ENCODE results near the gene KIAA1958.

Gene KIAA1958

DNA sequence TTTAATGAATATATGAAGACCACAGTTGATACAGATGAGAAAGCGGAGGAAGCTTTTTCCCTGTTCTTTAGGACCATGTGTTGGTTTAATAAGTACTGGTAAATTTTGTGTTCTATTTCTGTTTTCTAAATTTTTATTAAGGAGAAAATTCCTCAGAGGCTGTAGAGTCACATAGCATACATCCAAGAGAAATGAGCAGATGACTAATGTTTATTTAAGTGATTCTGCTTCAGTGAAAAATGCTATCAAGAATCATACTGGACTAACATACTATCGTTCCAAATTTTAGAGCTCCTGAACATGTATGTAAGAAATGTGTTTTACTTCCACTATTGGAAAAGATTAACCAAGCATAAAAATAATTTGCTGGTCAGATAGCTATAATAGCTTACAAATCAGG, 115.0 kb downstream of the KIAA1958 start:
- DNase-seq (ENCODE audit: low read depth in 2 of 2): no peak

DNA sequence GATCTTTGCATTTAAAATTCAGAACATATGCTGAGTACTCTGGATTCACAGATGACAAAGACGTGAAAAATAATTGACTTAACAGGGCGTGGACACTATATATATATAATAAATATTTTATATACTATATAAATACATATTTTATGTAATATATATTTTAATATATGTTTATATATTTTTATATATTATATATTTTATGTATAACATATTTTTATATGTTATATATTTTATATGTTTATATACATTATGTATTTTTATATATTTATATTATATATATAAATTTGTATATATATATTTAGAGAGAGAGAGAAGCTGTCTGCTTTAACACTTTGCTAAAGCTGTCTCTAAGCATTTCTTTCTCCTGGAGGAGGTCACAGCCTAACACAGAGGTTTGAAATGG, 118.2 kb downstream of the KIAA1958 start:
- no peak for DNase-seq (ENCODE audit: low read depth in 2 of 2)

DNA sequence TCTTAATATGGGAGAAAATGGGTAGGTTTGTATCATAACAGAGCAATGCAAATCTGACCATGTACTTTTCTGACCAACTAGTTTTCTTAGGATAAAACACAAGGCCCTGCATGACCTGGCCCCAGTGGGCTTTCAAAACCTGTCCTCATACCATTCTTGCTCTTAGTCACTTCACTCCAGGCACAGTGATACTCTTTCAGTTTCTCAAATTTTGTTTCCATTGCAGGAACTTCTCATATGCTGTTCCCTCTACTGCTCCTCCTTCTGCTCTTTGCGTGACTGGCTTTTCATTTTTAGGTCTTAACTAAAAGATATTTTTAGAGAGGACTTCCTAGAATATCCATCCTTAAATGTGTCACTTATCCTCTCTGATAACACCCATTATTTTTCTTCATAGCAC, 118.9 kb downstream of the KIAA1958 start:
- DNase-seq (ENCODE audit: low read depth in 2 of 2): no peak

DNA sequence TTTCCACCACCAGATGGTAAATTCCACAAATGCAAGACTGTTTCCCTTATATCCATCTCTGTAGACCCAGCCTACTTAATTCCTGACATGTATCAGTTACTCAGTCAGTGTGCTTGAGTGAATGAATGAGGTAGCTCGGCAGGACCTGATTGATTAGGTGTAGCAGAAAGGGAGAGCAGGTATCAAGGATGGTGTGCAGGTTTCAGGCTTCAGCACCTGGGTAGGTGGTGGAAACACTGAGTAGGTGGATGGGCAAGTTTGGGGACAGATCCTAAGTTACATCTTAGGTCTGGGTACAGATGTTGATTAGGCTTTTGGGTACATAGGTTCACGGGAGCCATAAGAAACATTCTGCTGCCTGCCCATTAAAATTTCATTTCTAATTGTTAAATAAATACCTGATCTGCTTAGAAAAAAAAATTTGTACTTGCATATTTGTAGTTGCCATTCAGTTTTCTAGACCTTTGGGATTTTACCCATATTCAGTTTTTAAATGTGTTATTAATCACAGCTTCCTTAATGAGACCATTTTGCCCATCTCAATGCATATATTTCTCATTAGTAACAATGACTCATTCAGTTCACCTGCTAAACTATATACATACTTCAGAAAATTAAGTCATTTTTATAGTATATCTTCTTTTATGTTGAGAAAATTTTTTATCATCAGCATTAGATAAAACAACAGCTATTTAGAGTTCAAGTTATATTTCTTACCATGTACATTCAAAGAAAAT, 119.5 kb downstream of the KIAA1958 start:
- no peak for DNase-seq (ENCODE audit: low read depth in 2 of 2)

DNA sequence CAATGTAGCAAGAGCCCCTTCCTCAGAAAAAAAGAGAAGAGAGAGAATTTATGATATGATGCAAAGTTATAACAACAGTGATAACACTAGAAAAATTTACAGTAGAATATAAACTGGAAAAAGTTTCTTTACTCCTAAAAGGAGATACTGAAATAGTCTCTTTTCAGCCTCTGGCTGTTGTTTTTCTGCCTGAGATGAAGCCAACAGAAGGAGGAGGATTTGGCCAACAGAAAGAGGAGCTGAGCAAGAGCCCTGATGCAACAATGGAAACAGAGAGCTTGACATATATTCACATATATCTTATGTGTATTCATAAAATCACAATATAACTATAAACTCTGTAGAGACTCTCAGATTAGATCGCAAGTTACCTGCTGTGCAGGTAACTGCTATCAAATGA, 122.2 kb downstream of the KIAA1958 start:
- no peak for DNase-seq (ENCODE audit: low read depth in 2 of 2)

DNA sequence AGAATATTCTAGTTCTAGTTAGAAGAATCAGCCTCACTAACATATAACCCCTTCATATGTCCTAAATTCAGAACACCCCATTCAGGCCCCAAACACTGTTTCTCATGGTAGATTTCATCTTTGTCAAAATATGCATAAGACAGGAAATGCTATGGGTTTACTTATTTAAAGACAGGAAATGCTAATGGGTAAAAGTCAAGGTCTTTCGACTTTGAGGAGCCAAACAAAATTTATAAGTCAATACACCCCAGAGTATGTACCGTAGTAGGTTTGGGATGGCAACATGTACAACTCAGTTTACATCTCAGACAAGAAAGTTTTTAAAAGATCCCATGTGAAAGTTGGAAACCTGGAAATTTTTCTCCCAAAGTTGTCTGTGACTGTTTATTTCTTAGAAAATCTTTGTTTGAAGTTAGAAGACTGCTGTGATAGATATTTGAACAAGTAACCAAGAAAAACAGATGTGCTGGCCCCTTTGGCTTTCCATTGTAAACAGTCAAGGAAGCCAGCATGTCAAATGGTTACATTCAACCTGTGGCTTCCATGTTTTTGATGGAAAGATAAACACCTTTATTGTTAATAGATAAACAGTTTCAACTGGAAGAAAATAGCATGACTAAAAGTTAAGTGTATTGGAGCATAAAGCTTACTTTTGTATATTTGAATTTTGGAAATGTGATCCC, 129.1 kb downstream of the KIAA1958 start:
- no peak for DNase-seq (ENCODE audit: low read depth in 2 of 2)

DNA sequence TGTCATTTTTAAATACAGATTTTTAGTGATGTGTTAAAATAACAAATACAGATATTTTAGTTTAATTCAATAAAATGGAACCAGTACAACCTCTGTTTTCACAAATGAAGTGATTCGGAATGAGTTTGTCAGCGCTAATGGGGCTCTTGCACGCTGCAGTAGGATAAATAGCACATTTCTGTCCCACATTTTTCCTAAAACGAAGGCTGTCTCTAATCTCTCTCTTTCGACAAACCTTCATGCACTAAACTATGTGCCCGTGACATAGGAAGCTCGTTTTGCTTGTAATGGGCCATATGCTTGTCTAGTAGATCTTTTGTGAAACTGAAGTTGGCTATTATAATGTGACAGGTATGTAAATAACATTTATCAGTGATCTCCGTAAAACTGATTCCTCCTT, 130.7 kb downstream of the KIAA1958 start:
- DNase-seq (ENCODE audit: low read depth in 2 of 2): no peak

DNA sequence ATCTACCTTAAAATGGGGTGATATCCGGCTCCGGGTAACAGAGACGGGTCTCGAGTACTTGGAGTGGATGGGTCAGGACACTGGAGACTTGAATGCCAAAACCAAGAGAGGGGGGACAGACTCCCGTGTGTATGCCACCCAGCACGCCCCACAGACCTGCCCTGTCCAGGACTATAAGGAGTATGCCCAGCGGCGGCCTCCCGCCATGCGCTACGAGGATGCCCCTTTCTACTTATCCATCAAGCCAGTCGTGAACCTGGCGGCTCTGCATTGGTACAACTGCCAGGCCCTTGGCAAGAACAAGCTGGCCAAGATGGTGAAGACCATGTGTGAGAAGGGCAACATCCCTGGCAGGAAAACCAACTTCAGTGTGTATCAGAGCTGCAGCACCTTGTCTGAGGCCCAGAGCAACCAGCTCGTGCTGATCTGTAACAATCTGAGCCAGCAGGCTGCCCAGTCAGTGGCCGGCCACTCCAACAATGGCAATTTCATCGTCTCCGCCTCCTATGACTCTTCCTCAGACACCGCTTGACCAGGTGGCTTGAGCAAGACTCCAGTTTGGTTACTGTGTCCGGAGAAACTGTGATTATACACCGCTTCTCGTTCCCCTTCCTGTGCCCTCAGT, 131.9 kb downstream of the KIAA1958 start:
- no peak for DNase-seq (ENCODE audit: low read depth in 2 of 2)

DNA sequence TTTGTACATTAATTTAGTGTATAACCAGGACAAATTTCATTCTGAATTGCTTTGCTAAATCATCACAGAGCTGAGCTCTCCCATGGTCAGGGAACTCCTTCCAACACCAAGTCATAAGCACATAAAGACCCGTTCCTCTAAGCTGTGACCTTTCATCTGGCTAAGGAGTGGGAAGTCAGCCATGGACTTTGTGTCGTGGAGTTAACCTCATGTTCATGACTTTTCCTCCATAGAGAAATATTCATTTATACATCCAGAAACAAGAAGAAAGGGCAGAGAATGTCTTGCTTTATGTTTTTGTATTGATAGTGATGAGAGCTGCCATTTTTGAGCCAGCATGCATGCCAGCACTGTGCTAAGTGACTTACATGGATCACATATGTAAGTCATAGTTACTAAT, 133.8 kb downstream of the KIAA1958 start:
- DNase-seq (ENCODE audit: low read depth in 2 of 2): no peak

DNA sequence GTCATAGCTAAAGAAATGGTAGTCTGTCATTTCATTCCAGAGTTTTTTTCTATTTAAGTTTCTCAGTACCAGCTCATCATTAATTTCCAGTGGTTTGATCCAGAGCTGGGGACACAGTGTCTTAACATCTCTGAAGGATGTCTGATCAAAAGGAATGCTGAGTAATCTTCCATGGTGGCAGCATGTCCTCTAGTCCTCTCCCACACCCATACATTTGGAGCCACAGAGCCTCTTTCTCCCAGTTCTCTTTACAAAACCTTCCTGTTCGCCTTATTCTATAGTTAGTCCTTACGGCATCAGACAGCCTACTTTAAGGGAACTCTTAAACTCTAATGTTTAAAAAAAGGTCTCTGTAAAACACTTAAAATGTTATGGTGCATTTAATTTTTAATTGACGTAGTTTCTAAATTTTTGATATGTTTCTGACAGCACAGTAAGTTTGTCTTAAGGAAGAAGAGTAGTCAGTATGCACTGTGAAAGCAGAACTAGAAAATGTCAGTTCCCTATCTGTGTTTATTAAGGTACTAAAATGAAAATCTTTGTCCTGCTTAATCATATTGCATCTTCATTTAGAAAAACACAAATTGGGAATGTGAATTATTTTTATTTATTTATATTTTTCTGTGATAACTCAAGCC, 134.5 kb downstream of the KIAA1958 start:
- DNase-seq (ENCODE audit: low read depth in 2 of 2): no peak

DNA sequence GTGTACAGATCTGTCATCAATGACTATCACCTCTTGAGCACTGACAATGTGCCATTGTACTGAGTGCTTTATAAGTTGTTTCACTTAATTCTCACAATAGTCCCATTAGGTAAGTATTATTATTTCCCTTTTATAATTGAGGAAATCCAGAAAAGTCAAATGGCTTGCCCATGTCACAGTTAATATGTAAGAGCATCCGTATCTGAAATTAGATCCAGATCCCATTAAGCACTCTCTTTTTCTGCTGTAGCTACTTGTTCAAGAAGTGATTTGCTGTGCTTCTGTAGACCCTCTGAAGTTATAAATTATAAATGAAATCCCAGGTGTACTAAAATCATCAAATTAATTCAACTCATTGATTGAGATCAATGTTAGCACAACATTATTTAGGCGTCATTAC, 136.6 kb downstream of the KIAA1958 start:
- no peak for DNase-seq (ENCODE audit: low read depth in 2 of 2)

DNA sequence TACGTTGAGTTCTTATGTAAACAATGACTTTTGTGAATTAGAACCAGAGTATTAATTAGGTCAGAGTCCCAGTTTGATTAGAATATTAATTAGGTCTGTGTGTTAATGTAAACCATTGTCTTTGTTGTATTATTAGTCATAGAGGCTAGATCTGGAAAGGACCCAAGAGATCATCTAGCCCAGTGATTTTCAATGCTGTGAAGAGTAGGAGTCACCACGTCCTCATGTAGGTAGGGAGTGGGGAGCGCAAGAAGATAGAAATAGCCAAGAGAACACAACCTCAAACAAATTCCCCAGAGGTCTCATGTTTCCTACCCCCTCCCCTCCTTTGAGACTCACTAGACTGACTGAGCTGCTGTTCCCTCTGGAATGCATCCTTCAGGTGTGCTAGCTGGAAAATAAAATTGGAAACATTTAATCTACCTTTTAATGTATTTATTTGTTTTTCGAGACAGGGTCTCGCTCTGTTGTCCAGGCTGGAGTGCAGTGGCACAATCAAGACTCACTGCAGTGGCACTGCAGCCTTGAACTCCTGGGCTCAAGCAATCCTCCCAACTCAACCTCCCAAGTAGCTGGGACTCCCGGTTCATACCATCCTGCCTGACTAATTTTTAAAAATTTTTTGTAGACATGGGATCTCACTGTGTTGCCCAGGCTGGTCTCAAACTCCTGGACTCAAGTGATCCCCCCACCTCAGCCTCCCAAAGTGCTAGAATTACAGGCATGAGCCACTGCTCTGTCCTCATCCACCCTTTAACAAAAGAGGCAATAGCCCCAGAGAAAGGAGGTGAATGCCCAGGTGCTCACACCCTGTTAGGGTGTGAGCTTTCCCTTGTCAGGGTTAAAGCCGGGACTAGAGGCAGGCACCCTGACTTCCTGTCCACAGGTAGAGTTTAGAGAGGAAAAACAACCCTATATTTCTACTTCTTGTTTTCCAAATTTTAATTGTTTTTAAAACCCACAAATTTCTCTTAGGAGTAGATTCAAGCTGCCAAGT, 138.4 kb downstream of the KIAA1958 start:
- no peak for DNase-seq (ENCODE audit: low read depth in 2 of 2)

DNA sequence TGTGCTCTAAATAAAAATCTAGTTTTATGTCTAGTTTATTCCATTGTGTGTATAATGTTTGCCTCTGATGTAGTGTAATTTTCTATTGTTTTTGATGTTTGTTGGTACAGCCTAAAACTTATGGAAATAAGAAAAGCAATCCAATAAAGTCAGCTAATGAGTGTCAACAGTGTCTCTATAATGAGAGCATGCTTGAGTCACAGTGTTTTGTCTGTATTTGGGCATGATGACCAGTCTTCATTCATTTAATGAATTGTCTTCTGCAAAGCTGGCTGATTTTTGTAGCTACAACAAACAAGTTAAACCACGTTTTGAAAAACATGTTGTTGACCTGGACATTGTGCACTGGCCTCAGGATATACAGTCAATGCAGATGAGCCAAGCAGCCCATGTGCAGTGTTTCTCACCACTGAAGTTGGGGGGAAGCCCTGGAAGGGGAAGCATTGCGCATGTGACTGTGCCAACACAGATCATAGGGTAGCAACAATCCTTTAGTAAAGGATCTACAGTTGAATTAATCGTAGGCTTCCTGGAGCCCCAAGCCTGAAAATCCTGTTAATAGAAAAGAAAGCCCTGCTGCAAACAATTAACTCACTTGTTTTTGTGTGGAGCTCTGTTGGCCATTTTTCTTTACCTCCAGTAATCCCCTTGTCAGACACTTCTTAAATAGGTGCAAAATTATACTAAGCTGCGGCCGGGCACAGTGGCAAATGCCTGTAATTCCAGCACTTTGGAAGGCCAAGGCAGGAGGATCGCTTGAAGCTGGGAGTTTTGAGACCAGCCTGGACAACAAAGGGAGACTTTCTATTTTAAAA, 143.3 kb downstream of the KIAA1958 start:
- DNase-seq (ENCODE audit: low read depth in 2 of 2): no peak

DNA sequence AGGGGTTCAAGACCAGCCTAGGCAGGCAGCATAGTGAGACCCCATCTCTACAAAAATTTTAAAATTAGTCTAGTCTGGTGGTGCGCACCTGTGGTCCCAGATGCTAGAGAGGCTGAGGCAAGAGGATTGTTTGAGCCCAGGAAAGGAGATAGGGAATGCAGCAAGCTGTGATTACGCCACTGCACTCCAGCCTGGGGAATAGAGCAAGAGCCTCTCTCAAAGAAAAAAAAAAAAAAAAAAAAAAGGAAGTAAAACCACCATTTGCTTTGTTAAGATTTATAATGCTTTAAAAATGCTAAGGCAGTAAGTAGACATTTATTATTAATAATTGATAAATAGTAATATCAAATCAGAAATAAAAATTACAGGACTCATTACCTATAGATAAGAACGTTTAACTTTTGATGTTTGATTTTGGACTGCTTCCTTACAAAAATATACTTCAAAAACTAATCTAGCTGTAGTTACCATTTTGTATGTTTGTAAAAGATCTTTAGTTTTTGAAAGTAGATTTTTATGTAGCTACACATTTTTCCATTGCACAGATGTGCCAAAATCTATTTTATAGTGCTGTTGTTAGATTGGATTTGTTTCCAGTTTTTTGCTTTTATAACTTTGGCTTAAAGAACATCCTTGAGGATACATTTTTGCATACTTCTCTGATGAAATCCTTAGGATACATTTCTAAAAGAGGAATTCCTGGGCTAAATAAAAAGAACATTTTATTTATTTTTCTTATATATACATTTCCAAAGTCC, 144.9 kb downstream of the KIAA1958 start:
- no peak for DNase-seq (ENCODE audit: low read depth in 2 of 2)

DNA sequence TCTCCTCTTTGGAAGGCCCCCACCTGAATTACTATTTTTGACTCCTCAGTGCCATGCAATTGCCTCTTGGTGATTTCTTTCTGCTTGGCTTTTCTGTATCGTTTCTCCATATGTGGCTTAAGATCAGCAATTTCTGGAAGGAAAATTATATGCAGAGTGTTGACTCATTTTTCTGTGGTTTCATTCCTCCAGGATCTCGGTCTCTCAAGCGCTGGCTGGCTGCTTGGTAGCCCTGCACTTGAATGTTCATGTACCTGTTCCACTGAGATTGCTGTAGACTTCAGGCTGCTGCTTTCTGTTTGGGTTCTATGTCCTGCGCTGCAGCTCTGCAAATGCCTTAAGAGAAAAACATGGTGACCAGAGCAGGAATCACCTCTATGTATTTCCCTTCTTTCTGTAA, 153.7 kb downstream of the KIAA1958 start:
- DNase-seq (ENCODE audit: low read depth in 2 of 2): no peak

DNA sequence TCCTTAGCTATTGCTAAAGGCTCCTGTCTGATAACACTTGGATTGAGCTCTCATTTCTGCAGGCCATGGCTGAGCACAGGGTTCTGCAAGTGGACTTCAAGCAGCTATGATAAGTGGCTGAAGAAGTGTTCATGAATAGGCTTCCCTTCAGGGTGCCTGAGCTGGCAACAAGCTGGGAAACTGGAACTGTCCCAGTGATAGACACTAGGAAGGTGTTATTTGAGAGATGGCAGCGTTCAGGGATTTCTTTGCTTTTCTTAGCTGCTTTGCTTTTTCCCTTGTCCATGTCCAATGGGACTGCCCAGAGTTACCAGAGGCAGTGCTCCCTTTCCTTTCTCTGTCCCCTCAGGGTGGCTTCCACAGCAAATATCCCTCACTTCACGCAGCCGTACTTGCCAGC, 155.5 kb downstream of the KIAA1958 start:
- DNase-seq (ENCODE audit: low read depth in 2 of 2): no peak

DNA sequence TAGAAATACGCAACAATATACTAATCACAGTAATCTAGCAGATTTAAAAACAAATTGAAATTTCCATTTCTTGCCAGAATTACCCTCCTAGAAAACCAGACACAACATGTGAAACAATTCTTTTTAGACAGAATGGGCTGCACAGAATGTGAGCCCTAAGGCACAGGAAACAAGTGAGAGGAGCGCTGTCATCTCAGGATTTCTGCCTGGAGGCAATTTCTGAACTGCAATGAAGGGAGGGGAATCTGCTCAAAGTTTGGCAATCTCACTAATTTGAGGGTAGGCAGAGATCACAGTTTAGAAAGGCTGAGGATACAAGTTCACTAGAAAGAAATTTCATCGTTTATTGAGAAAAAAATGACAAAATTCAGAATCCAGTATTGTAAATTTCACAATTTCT, 161.0 kb downstream of the KIAA1958 start:
- DNase-seq (ENCODE audit: low read depth in 2 of 2): no peak

DNA sequence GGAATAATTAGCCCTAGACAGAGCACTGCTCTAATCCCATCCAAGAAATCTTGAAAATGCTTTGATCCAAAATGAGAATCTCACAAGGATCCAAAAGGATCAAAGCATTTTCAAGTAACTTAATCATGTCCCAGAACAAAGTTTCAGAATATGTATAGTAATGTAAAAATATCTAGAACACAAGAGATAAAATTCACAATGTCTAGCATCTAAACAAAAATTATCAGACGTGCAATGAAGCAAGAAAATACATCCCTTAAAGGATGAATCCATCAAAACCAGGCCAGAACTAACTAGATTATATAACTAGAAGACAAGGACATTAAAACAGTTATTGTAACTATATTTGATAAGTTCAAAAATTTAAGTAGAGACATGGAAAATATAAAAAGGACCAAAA, 162.0 kb downstream of the KIAA1958 start:
- DNase-seq (ENCODE audit: low read depth in 2 of 2): no peak

DNA sequence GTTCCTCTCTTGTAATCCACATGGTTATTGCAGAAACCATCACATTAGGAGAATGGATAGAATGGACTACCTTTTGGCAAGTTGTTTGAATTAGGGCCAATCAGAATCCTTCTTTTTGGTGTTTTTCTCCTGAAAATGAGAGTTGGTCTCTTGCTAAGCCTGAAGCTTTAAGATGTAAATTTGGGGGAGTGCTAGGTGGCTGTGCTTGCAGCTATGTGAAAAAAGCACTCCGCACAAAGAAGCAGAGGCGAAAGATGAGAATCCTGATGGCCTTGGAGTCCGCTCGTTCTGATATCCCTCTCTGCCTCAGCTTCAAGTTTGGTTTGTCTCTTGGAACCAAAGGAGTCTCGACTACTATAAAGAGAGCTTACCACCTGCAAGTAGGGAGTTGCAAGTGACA, 167.7 kb downstream of the KIAA1958 start:
- no peak for DNase-seq (ENCODE audit: low read depth in 2 of 2)

DNA sequence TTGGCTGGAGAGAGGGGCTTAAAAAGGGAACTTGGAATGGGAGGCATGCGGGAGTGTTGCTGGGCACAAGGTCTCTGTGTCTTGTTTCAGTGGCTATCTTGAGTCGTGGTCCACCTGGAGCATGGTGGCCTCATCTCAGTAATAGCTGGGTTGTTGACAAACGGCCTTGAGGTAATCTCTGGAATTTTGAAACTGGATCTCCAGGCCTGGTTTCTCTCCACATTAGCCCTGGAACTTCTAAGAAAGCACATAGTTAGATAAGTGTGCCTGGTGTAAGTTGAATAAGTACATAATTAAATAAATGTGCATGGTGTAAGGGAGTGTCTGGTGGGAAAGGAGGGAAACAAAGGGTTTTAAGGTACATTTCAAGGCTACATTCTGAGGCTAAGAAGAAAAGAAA, 169.0 kb downstream of the KIAA1958 start:
- no peak for DNase-seq (ENCODE audit: low read depth in 2 of 2)
